HepG2 (cell line): ENCODE data around the gene CLIC1. TPM values are rescaled to one million over a fixed set of nuclear protein-coding genes. Genes with fewer than 3 reads are reported as not detected.

Experiments
- CBX1 ChIP-seq: IDR thresholded peaks from one replicate; pipeline ENCODE4 v1.6.1; 2016; ENCODE audit warnings: antibody characterized with exemption, low read depth
- FOXK1 ChIP-seq: sonication (generic); formaldehyde crosslinking; IDR thresholded peaks from 2 replicates; pipeline ENCODE4 v1.4.0; 2020; ENCODE audit warnings: low read depth, missing genetic modification reagents, borderline replicate concordance
- FOXO1 ChIP-seq: sonication (generic); formaldehyde crosslinking; IDR thresholded peaks from 2 replicates; pipeline ENCODE4 v1.4.0; 2020; ENCODE audit warnings: missing genetic modification reagents
- KDM5B ChIP-seq: sonication (generic); formaldehyde crosslinking; IDR thresholded peaks from 2 replicates; pipeline ENCODE4 v1.4.0; 2020; ENCODE audit warnings: missing genetic modification reagents, mild to moderate bottlenecking, borderline replicate concordance
- KLF12 ChIP-seq: sonication (generic); formaldehyde crosslinking; IDR thresholded peaks from 2 replicates; pipeline ENCODE4 v1.4.0; 2020; ENCODE audit warnings: missing genetic modification reagents, borderline replicate concordance
- NFAT5 ChIP-seq: sonication (generic); formaldehyde crosslinking; IDR thresholded peaks from 2 replicates; pipeline ENCODE4 v1.4.0; 2020; ENCODE audit warnings: missing genetic modification reagents
- SMAD9 ChIP-seq: sonication (generic); formaldehyde crosslinking; IDR thresholded peaks from 2 replicates; pipeline ENCODE4 v1.5.1; 2020; ENCODE audit warnings: mild to moderate bottlenecking, missing genetic modification reagents
- ZFP90 ChIP-seq: sonication (generic); formaldehyde crosslinking; IDR thresholded peaks from 2 replicates; pipeline ENCODE4 v1.8.0; 2022; ENCODE audit warnings: missing genetic modification reagents, mild to moderate bottlenecking, inconsistent platforms, borderline replicate concordance
- ZNF687 ChIP-seq: sonication (generic); formaldehyde crosslinking; IDR thresholded peaks from 2 replicates; pipeline ENCODE4 v1.5.1; 2020; ENCODE audit warnings: mild to moderate bottlenecking, missing genetic modification reagents, moderate library complexity
- ZNF740 ChIP-seq: sonication (generic); formaldehyde crosslinking; IDR thresholded peaks from 2 replicates; pipeline ENCODE4 v1.4.0; 2020; ENCODE audit warnings: missing genetic modification reagents
- polyA plus RNA-seq, 8 experiments: library from polyadenylated mRNA; depleted of rRNA in 3 of 8; stranded (reverse) in 7 of 8; unstranded in 1 of 8; fragments of >200 nt; fragmentation: Illumina TruSeq in 4 of 8; extraction: Trizol in 4 of 8; gene quantifications; 2 replicates each; pipeline versions ENCODE4 v1.2.1 to v1.2.3, GENCODE V29; 2011 to 2016; ENCODE audit warnings: low read depth in 4 of 8, missing spikeins in 1 of 8, mixed read lengths in 1 of 8; ENCODE audit not compliant: insufficient read depth in 1 of 8
- total RNA-seq, 5 experiments: library from RNA; depleted of rRNA; stranded (reverse); fragments of >200 nt; fragmentation: Illumina TruSeq; extraction: Trizol; gene quantifications; 2 replicates each; pipeline ENCODE4 v1.2.3, GENCODE V29; 2016; ENCODE audit warnings: low read depth in 1 of 5
- TF ChIP-seq, protein P1 (sequence below): sonication (generic); formaldehyde crosslinking; IDR thresholded peaks from 2 replicates; pipeline ENCODE4 v1.4.0; 2020; ENCODE audit warnings: missing genetic modification reagents, mild to moderate bottlenecking, borderline replicate concordance
- TF ChIP-seq, protein P2 (sequence below): sonication (generic); formaldehyde crosslinking; IDR thresholded peaks from 2 replicates; pipeline ENCODE4 v1.4.0; 2020; ENCODE audit warnings: missing genetic modification reagents
- TF ChIP-seq, protein P3 (sequence below): IDR thresholded peaks from 2 replicates; pipeline ENCODE4 v1.6.1; 2018; ENCODE audit warnings: missing genetic modification reagents, mild to moderate bottlenecking, missing compliant biosample characterization

Gene CLIC1
- total and polyA plus RNA-seq, 2 of the 13 experiments (the other 11 are each of a cell fraction or from before 2014, with no cell fraction given), result 602 to 891 TPM

- TF ChIP-seq, protein P1, sequence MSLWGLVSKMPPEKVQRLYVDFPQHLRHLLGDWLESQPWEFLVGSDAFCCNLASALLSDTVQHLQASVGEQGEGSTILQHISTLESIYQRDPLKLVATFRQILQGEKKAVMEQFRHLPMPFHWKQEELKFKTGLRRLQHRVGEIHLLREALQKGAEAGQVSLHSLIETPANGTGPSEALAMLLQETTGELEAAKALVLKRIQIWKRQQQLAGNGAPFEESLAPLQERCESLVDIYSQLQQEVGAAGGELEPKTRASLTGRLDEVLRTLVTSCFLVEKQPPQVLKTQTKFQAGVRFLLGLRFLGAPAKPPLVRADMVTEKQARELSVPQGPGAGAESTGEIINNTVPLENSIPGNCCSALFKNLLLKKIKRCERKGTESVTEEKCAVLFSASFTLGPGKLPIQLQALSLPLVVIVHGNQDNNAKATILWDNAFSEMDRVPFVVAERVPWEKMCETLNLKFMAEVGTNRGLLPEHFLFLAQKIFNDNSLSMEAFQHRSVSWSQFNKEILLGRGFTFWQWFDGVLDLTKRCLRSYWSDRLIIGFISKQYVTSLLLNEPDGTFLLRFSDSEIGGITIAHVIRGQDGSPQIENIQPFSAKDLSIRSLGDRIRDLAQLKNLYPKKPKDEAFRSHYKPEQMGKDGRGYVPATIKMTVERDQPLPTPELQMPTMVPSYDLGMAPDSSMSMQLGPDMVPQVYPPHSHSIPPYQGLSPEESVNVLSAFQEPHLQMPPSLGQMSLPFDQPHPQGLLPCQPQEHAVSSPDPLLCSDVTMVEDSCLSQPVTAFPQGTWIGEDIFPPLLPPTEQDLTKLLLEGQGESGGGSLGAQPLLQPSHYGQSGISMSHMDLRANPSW (CRISPR knock-in tag), result no peak
- TF ChIP-seq FOXK1 (CRISPR knock-in tag) (peak; percentile 1; the same call in 1 of the 2 replicates), FOXO1 (no peak), ZNF740 (peak; percentile 42; the same call in 1 of the 2 replicates), NFAT5 (CRISPR knock-in tag) (0 out of 2 replicates have a peak, but pooled peaks have one; percentile 4), KDM5B (CRISPR knock-in tag) (no peak; the same call in 1 of the 2 replicates), CBX1 (peak; percentile 1), ZFP90 (CRISPR knock-in tag) (0 out of 2 replicates have a peak, but pooled peaks have one; percentile 11), KLF12 (CRISPR knock-in tag) (0 out of 2 replicates have a peak, but pooled peaks have one; percentile 3), ZNF687 (CRISPR knock-in tag) (peak; percentile 53), SMAD9 (CRISPR knock-in tag) (peak; percentile 36; the same call in 1 of the 2 replicates)
- TF ChIP-seq, protein P2, sequence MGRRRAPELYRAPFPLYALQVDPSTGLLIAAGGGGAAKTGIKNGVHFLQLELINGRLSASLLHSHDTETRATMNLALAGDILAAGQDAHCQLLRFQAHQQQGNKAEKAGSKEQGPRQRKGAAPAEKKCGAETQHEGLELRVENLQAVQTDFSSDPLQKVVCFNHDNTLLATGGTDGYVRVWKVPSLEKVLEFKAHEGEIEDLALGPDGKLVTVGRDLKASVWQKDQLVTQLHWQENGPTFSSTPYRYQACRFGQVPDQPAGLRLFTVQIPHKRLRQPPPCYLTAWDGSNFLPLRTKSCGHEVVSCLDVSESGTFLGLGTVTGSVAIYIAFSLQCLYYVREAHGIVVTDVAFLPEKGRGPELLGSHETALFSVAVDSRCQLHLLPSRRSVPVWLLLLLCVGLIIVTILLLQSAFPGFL, result no peak
- TF ChIP-seq, protein P3, sequence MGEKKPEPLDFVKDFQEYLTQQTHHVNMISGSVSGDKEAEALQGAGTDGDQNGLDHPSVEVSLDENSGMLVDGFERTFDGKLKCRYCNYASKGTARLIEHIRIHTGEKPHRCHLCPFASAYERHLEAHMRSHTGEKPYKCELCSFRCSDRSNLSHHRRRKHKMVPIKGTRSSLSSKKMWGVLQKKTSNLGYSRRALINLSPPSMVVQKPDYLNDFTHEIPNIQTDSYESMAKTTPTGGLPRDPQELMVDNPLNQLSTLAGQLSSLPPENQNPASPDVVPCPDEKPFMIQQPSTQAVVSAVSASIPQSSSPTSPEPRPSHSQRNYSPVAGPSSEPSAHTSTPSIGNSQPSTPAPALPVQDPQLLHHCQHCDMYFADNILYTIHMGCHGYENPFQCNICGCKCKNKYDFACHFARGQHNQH (CRISPR knock-in tag), result peak; percentile 15; the same call in 1 of the 2 replicates
These were observed 511 bp upstream of the CLIC1 start (continued) for GRCh38 chr6:31736768-31737314.
